ENCODE measurements around the gene ADGB.

DNA sequence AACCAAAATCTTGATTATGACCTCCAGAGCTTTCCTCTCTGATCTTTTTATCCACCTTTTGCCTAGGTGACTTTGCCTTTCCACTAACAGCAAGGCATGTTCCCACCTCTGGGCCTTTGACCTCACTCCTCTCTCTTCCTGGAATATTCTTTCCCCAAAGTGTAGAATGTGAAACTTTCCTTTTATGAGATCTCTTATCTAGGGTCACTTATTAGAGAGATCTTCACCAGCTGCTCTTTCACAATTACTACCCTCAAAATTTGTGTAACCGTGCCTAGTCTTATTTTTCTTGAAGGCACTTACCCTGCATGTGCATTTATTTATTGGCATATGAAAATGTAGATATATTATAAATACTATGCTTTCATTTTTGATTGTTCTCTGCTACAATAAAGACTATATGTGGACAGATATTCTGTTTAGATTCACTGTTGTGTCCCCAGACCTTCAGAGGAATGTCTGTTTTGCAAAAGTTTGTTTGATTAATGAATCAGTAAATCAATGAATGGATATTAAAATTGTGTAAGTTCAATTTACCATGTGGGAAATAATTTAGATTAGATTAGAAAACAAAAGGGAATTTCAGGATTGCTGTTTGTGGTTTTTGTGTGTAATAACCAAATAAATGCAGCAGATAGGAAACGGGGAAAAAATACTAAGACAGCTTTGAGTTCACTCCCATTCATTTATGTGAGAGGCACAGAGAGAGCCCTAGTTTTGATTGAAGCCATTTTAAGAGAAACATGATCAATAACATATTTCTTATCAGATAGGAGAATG is 207.0 kb downstream of the ADGB start:
- TF ChIP-seq SP1 (IDR thresholded peaks at IDR 0.05) (no peak), SP1 (CRISPR knock-in tag; IDR thresholded peaks at IDR 0.05) (no peak), NFYB (CRISPR knock-in tag; IDR thresholded peaks at IDR 0.05) (no peak), HDAC2 (CRISPR knock-in tag; IDR thresholded peaks at IDR 0.05) (no peak), ZBTB26 (CRISPR knock-in tag; IDR thresholded peaks at IDR 0.05; ENCODE audit: borderline replicate concordance) (no peak), CTCF (CRISPR knock-in tag; IDR thresholded peaks at IDR 0.05) (no peak), CREM (IDR thresholded peaks at IDR 0.05) (no peak), CREM (CRISPR knock-in tag; IDR thresholded peaks at IDR 0.05) (no peak), ELF1 (CRISPR knock-in tag; IDR thresholded peaks at IDR 0.05) (no peak), ZC3H4 (CRISPR knock-in tag; IDR thresholded peaks at IDR 0.05; ENCODE audit: borderline replicate concordance) (no peak), ZSCAN31 (CRISPR knock-in tag; IDR thresholded peaks at IDR 0.05; ENCODE audit: low read depth) (no peak)

Data from HepG2 (cell line).